Pancreas (tissue), 10 donors: Measurements from ENCODE around the gene LCP1. TPM values are rescaled to one million over a fixed set of nuclear protein-coding genes. Genes with fewer than 3 reads are reported as not detected.

Experiments
- ATAC-seq, 4 donors: fragments of 200-7000 bp; cut with Tn5 transposase; one replicate each; pipeline versions ENCODE4 v1.8.0 to v1.9.1; 2020; ENCODE audit warnings: mild to moderate bottlenecking in 4 of 4, moderate library complexity in 4 of 4
- DNase-seq, 6 donors: peaks; one replicate each; pipeline ENCODE4 v3.0.0-alpha.2; 2020
- FAIRE-seq: peaks from 2 replicates; lab custom pipeline; 2012; peaks lifted over from hg19 to GRCh38; lab: Jason Lieb, UNC
- H3K27ac ChIP-seq, 4 donors: fragments of 200-600 bp; sonication (generic); 1 replicate in 3 of 4; 2 replicates in 1 of 4; pipeline versions ENCODE4 v1.5.0 to v1.8.0; 2020
- H3K27me3 ChIP-seq, 4 donors: fragments of 200-600 bp; one replicate each; pipeline ENCODE4 v1.8.0; 2021
- H3K36me3 ChIP-seq, 3 donors: fragments of 200-600 bp; sonication (generic) in 1 of 3; one replicate each; pipeline versions ENCODE4 v1.5.0 to v1.8.0; 2020 to 2021
- H3K4me1 ChIP-seq, 3 donors: fragments of 200-600 bp; one replicate each; pipeline ENCODE4 v1.8.0; 2021
- H3K4me3 ChIP-seq, 4 donors: fragments of 200-600 bp; sonication (generic) in 2 of 4; one replicate each; pipeline versions ENCODE4 v1.5.0 to v1.8.0; 2020 to 2021
- H3K9me3 ChIP-seq, 4 donors: fragments of 200-600 bp; one replicate each; pipeline ENCODE4 v1.8.0; 2021
- WGBS, 2 donors: extraction: QIAGEN DNeasy Blood & Tissue Kit; methylation state at CpG; one replicate each; pipeline ENCODE4 v1.1.7; 2013; 5-methylcytosine and 5-hydroxymethylcytosine counted together
- intact Hi-C, 3 donors: fragments of 100-400 bp; cut with DNase I; formaldehyde crosslinking; loops; one replicate each; pipeline versions ENCODE4 v1.11.1 to v1.14.2; 2022
- polyA plus RNA-seq, 2 donors: library from polyadenylated mRNA; stranded (reverse); fragments of 200-250 nt; gene quantifications; one replicate each; pipeline ENCODE4 v1.2.3, GENCODE V29; 2013
- total RNA-seq, 6 donors: library from RNA; stranded (reverse); fragmentation: NEBNext Ultra II Directional in 4 of 6; extraction: Animal tissue kit (Norgen Biotek cat#: 25700) in 4 of 6; gene quantifications; one replicate each; pipeline versions ENCODE4 v1.2.1 to v1.2.4, GENCODE V29; 2021 to 2023
- TF ChIP-seq, protein P1 (sequence below), 4 donors: fragments of 200-600 bp; sonication (generic) in 3 of 4; IDR thresholded peaks; one replicate each; pipeline versions ENCODE4 v1.5.0 to v1.8.0; 2021; ENCODE audit warnings: antibody characterized with exemption in 4 of 4
- donor health status: healthy with polysubstance abuse.
- donor health status: DM: no; HTN: no; CAD: no; lungs with moderate emphysema.
- donor health status: DM: no; HTN: no; CAD: no.
- donor health status: control.
- donor health status: control.
- donor health status: Bipolar disorder and iron deficiency.
- donor health status: DM: yes; HTN: yes; CAD: no.
- donor health status: DM: no; HTN: no; CAD: no.
- donor health status: DM: no; HTN: no; CAD: no.
- donor health status: DM: yes; HTN: yes; CAD: no.

The LCP1 gene
- total and polyA plus RNA-seq, 8 donors: 2.0 to 38.3 (median 5.2) TPM

DNA sequence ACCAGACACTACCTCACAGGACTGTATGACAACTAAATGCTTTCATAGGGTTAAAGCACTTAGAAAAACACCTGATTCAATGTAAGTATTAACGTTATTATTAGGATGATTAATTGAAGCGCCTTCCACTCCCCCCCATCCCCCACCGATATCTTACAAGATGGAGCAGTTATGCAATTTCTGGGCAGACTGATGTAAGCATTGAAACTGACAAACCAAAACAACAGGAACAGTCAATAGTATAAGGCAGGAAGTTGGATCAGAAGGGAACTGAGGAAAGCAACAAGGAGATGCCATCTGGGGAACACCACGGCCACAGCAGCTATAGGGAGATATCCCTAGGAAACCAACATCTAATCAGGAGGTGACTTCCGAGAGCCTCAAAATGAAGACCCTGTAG is 3.8 kb downstream of the LCP1 start:
- Histone ChIP-seq H3K4me1 (no peaks in the 10 kb centered on the region), H3K27ac (no peak overlapping the region), H3K36me3 (no peaks in the 10 kb centered on the region), H3K4me3 (no peak overlapping the region), H3K27me3 (no peaks in the 10 kb centered on the region), H3K9me3 (no peaks in the 10 kb centered on the region)
- FAIRE-seq (no peak), DNase-seq (peak in 1 of 6 donors; percentile 24), ATAC-seq (peak in 1 of 4 donors; percentile 42)
- 66 to 77% methylated on average over 5 of the region's 5 CpGs for WGBS, 2 donors
- intact Hi-C loops: no loop called here
- TF ChIP-seq, protein P1, sequence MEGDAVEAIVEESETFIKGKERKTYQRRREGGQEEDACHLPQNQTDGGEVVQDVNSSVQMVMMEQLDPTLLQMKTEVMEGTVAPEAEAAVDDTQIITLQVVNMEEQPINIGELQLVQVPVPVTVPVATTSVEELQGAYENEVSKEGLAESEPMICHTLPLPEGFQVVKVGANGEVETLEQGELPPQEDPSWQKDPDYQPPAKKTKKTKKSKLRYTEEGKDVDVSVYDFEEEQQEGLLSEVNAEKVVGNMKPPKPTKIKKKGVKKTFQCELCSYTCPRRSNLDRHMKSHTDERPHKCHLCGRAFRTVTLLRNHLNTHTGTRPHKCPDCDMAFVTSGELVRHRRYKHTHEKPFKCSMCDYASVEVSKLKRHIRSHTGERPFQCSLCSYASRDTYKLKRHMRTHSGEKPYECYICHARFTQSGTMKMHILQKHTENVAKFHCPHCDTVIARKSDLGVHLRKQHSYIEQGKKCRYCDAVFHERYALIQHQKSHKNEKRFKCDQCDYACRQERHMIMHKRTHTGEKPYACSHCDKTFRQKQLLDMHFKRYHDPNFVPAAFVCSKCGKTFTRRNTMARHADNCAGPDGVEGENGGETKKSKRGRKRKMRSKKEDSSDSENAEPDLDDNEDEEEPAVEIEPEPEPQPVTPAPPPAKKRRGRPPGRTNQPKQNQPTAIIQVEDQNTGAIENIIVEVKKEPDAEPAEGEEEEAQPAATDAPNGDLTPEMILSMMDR (IDR thresholded peaks at IDR 0.05): no peak

DNA sequence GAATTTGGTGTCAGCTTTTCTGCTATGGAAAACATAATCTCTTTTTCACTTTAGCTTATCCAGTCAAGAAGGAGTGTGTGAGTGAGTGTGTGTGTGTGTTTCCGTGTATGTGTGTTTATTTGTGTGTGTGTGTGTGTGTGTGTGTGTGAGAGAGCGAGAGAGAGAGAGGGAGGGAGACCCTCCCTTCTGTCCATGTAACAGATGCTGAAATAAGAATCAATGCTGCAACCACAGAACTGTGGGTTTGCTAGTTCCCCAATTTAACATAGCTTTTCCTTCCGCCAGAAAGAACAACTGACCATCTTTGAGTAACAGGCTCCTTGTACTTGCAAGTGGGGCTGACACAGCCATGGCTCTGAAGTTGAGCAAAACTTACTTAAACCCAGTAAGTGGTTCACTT is 5.2 kb downstream of the LCP1 start:
- intact Hi-C loops: no loop called here
- TF ChIP-seq, protein P1 (IDR thresholded peaks at IDR 0.05): no peak
- FAIRE-seq (no peak), ATAC-seq (peak in 2 of 4 donors; percentile 32 to 57), DNase-seq (no peak)
- WGBS, 2 donors: 60 to 75% methylated on average over 3 of the region's 3 CpGs
- peak overlapping the region in 2 of 4 donors; percentile 20 to 25 for H3K27ac ChIP-seq
- H3K36me3 ChIP-seq: no peaks in the 10 kb centered on the region
- H3K9me3 ChIP-seq: no peaks in the 10 kb centered on the region
- no peaks in the 10 kb centered on the region for H3K4me1 ChIP-seq
- no peak overlapping the region for H3K4me3 ChIP-seq
- no peaks in the 10 kb centered on the region for H3K27me3 ChIP-seq

DNA sequence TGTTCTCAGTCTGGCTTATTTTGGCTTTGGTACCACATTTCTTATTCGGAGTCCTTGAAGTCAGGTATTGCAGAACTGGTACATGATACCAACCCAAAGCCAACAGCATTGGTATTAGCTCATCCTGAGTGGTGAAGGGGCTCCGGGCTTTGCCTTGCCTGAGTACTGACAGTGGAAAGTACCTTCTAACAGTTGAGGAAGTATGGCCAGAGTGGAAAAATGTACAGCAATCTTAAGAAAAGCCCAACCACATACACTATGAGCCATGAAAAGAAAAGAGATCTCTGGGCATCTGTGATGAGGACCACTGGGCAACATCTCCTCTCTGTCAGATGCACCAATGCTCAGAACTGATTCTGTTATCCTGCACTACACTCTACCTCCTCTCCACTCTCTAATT is 8.3 kb downstream of the LCP1 start:
- peaks cover 0 to 5% (median 0%) of the 10 kb centered on the region in 3 donors for H3K4me1 ChIP-seq
- H3K9me3 ChIP-seq: no peaks in the 10 kb centered on the region
- no peak overlapping the region for H3K4me3 ChIP-seq
- intact Hi-C loops: no loop called here
- no peaks in the 10 kb centered on the region for H3K27me3 ChIP-seq
- DNase-seq: no peak
- no peaks in the 10 kb centered on the region for H3K36me3 ChIP-seq
- ATAC-seq: peak in 2 of 4 donors; percentile 7 to 32
- FAIRE-seq: no peak
- TF ChIP-seq, protein P1 (IDR thresholded peaks at IDR 0.05): no peak
- no peak overlapping the region for H3K27ac ChIP-seq
- WGBS, 2 donors: 73 to 82% methylated on average over 2 of the region's 2 CpGs

DNA sequence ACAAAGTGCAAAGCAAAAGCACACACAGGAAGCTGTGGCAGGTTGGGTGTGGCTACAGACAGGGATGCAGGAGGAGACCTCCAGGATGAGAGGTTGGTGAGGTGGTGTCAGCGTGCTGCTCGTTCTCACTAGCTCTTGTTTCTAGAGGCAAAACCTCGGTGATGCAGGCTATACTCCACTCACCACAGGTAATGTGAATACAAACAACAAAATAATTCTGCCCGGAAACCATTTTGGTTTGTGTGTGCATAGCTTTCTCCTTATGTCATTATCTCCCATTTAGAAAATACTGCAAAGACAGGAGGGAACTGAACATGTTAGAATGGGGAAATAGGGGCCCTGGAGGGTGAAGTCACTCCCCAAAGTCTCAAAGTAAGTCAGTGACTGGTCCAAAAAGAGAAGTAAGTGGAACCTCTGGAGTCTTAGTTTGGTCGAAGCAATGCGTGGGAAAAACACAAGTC is 9.4 kb downstream of the LCP1 start:
- TF ChIP-seq, protein P1 (IDR thresholded peaks at IDR 0.05): no peak
- intact Hi-C loops: no loop called here
- Histone ChIP-seq H3K9me3 (no peaks in the 10 kb centered on the region), H3K27me3 (no peaks in the 10 kb centered on the region), H3K4me1 (peaks cover 0 to 5% (median 0%) of the 10 kb centered on the region in 3 donors), H3K36me3 (no peaks in the 10 kb centered on the region), H3K4me3 (no peak overlapping the region), H3K27ac (no peak overlapping the region)
- DNase-seq: no peak
- peak in 2 of 4 donors; percentile 38 to 50 for ATAC-seq
- FAIRE-seq: no peak
- 66 to 82% methylated on average over 6 of the region's 6 CpGs for whole genome bisulfite sequencing, 2 donors

DNA sequence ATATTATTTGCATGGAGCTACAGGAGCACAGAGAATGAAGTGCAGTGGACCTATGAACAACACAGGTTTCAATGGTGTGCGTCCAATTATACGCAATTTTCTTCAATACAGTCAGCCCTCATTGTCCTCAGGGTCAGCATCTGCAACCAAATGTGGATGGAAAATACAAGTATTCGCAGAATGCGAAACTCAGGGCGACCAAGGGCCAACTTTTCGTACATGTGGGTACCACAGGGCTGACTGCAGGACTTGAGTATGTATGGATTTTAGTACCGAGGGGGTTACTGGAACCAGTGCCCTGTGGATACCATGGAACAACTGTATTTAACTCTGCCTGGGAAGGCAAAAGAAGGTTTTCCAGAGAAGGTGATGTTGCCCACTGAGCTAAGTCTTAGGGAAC is 10.2 kb downstream of the LCP1 start:
- Histone ChIP-seq H3K9me3 (no peaks in the 10 kb centered on the region), H3K36me3 (no peaks in the 10 kb centered on the region), H3K4me3 (no peak overlapping the region), H3K27ac (no peak overlapping the region), H3K4me1 (peaks cover 0 to 5% (median 0%) of the 10 kb centered on the region in 3 donors), H3K27me3 (no peaks in the 10 kb centered on the region)
- ATAC-seq (no peak), FAIRE-seq (no peak), DNase-seq (no peak)
- TF ChIP-seq, protein P1 (IDR thresholded peaks at IDR 0.05): no peak
- 91 to 96% methylated on average over 7 of the region's 7 CpGs for WGBS, 2 donors
- intact Hi-C loops: no loop called here
